Fibroblast of lung (primary cell): ENCODE results near the gene JDP2. TPM values are rescaled to one million over a fixed set of nuclear protein-coding genes. Genes with fewer than 3 reads are reported as not detected.

Experiments used
- DNase-seq, 2 donors: peaks; one replicate each; pipeline versions ENCODE4 v3.0.0 to v3.0.0-alpha.2; 2010; ENCODE audit warnings: low read depth in 2 of 2
- H2AFZ ChIP-seq: 2 replicates; pipeline ENCODE4 v1.5.1; 2012; ENCODE audit warnings: low read length, control low read depth, inconsistent platforms
- H3K27ac ChIP-seq: 2 replicates; pipeline ENCODE4 v1.5.1; 2011; ENCODE audit warnings: low read length, control low read depth; ENCODE audit not compliant: insufficient read depth
- H3K27me3 ChIP-seq: 2 replicates; pipeline ENCODE4 v1.5.1; 2011; ENCODE audit warnings: mild to moderate bottlenecking, low read length; ENCODE audit not compliant: control insufficient read depth, insufficient read depth
- H3K36me3 ChIP-seq: 2 replicates; pipeline ENCODE4 v1.5.1; 2011; ENCODE audit warnings: low read length; ENCODE audit not compliant: control insufficient read depth, insufficient read depth
- H3K4me1 ChIP-seq: 2 replicates; pipeline ENCODE4 v1.5.1; 2011; ENCODE audit warnings: low read length; ENCODE audit not compliant: control insufficient read depth, insufficient read depth; ENCODE audit errors: extremely low read depth
- H3K4me2 ChIP-seq: 2 replicates; pipeline ENCODE4 v1.5.1; 2011; ENCODE audit warnings: low read length, control low read depth; ENCODE audit not compliant: insufficient read depth; ENCODE audit errors: extremely low read depth
- H3K4me3 ChIP-seq, 4 experiments: fragments of 200-600 bp in 1 of 4; sonication (generic) in 1 of 4; replicated peaks in 1 of 4; 2 replicates each; pipeline ENCODE4 v1.5.1; 2011 to 2016; ENCODE audit warnings: low read length in 4 of 4, low read depth in 3 of 4, mild to moderate bottlenecking in 3 of 4, control low read depth in 2 of 4, inconsistent platforms in 1 of 4, mixed read lengths in 1 of 4; ENCODE audit not compliant: insufficient read depth in 1 of 4; ENCODE audit errors: control extremely low read depth in 1 of 4
- H3K79me2 ChIP-seq: 2 replicates; pipeline ENCODE4 v1.5.1; 2012; ENCODE audit warnings: mild to moderate bottlenecking, low read length, inconsistent platforms; ENCODE audit not compliant: control insufficient read depth, insufficient read depth
- H3K9ac ChIP-seq: 2 replicates; pipeline ENCODE4 v1.5.1; 2011; ENCODE audit warnings: mild to moderate bottlenecking, low read length, control low read depth; ENCODE audit not compliant: insufficient read depth
- H3K9me3 ChIP-seq: 2 replicates; pipeline ENCODE4 v1.5.1; 2012; ENCODE audit warnings: low read depth, low read length; ENCODE audit not compliant: control insufficient read depth, insufficient read depth
- H4K20me1 ChIP-seq: 2 replicates; pipeline ENCODE4 v1.5.1; 2011; ENCODE audit warnings: low read length; ENCODE audit not compliant: control insufficient read depth, insufficient read depth; ENCODE audit errors: extremely low read depth
- EZH2 ChIP-seq: IDR thresholded peaks from 2 replicates; pipeline ENCODE4 v1.5.1; 2012; ENCODE audit warnings: low read length, control low read depth, mild to moderate bottlenecking; ENCODE audit errors: missing control alignments
- polyA plus RNA-seq, 2 donors: library from polyadenylated mRNA; depleted of rRNA in 1 of 2; stranded (reverse) in 1 of 2; unstranded in 1 of 2; fragments of >200 nt; gene quantifications; 2 replicates each; pipeline ENCODE4 v1.2.1, GENCODE V29; 2011 to 2012; ENCODE audit warnings: missing spikeins in 1 of 2
- total RNA-seq: library from RNA; depleted of rRNA; stranded (reverse); fragments of >200 nt; gene quantifications from 2 replicates; pipeline ENCODE4 v1.2.1, GENCODE V29; 2014
- TF ChIP-seq, protein P1 (sequence below), 2 donors: IDR thresholded peaks in 1 of 2; conservative IDR thresholded peaks in 1 of 2; 1 replicate in 1 of 2; 2 replicates in 1 of 2; pipeline ENCODE4 v1.5.1; 2011 to 2012; ENCODE audit warnings: low read length in 2 of 2, control low read depth in 1 of 2, inconsistent platforms in 1 of 2, low read depth in 1 of 2, mild to moderate bottlenecking in 1 of 2

Gene JDP2
- total and polyA plus RNA-seq, 2 donors (not counting 1 experiment from before 2014, with no cell fraction given), result 40.8 to 95.3 TPM

DNA sequence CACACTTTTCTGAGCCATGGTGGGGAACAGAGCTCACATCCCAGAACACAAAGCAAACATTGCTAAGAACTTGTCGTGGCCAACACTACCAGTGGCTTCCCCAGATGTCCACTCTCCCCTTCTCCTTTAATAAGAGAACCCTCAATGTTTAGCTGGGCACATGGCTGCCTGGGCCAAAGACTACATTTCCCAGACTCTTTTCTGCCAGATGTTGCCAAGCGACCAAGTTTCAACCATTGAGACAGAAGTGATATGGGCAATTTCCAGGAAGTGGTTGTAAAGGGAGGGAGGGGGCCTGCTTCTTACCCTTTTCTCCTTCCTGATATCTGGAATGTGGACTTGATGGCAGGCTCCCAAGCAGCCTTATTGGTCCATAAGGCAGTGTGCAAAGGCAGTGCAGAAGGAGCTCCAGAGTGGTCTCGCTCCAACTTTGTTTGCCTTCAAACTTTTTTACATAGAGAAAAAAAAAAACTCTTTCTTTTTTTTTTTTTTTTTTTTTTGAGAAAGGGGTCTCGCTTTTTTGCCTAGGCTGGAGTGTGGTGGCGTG lies 24.9 kb upstream of the JDP2 start:
- Histone ChIP-seq H3K36me3 (no peaks in the 10 kb centered on the region), H3K27ac (no peak overlapping the region), H3K79me2 (no peaks in the 10 kb centered on the region), H3K9me3 (no peaks in the 10 kb centered on the region), H3K27me3 (peaks cover 10% of the 10 kb centered on the region), H3K4me1 (no peaks in the 10 kb centered on the region), H4K20me1 (no peaks in the 10 kb centered on the region), H3K9ac (no peak overlapping the region), H3K4me3 (no peak overlapping the region), H2AFZ (no peak overlapping the region), H3K4me2 (no peak overlapping the region)
- TF ChIP-seq EZH2, result no peak
- TF ChIP-seq, protein P1, sequence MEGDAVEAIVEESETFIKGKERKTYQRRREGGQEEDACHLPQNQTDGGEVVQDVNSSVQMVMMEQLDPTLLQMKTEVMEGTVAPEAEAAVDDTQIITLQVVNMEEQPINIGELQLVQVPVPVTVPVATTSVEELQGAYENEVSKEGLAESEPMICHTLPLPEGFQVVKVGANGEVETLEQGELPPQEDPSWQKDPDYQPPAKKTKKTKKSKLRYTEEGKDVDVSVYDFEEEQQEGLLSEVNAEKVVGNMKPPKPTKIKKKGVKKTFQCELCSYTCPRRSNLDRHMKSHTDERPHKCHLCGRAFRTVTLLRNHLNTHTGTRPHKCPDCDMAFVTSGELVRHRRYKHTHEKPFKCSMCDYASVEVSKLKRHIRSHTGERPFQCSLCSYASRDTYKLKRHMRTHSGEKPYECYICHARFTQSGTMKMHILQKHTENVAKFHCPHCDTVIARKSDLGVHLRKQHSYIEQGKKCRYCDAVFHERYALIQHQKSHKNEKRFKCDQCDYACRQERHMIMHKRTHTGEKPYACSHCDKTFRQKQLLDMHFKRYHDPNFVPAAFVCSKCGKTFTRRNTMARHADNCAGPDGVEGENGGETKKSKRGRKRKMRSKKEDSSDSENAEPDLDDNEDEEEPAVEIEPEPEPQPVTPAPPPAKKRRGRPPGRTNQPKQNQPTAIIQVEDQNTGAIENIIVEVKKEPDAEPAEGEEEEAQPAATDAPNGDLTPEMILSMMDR (conservative IDR thresholded peaks at IDR 0.05 in 1 of 2, IDR thresholded peaks at IDR 0.05 in 1 of 2; ENCODE audit: low read depth in 1 of 2, low read length in 2 of 2), result no peak
- no peak for DNase-seq

GRCh38 chr14:75404847-75405246 lies 23.0 kb upstream of the JDP2 start:
- Histone ChIP-seq H3K27ac (no peak overlapping the region), H3K27me3 (no peaks in the 10 kb centered on the region), H3K9ac (no peak overlapping the region), H3K9me3 (no peaks in the 10 kb centered on the region), H3K4me2 (no peak overlapping the region), H4K20me1 (no peaks in the 10 kb centered on the region), H3K4me1 (no peaks in the 10 kb centered on the region), H2AFZ (no peak overlapping the region), H3K79me2 (no peaks in the 10 kb centered on the region), H3K4me3 (no peak overlapping the region), H3K36me3 (no peaks in the 10 kb centered on the region)
- no peak for TF ChIP-seq EZH2
- TF ChIP-seq, protein P1 (conservative IDR thresholded peaks at IDR 0.05 in 1 of 2, IDR thresholded peaks at IDR 0.05 in 1 of 2; ENCODE audit: low read depth in 1 of 2, low read length in 2 of 2), result no peak
- DNase-seq, result no peak

DNA sequence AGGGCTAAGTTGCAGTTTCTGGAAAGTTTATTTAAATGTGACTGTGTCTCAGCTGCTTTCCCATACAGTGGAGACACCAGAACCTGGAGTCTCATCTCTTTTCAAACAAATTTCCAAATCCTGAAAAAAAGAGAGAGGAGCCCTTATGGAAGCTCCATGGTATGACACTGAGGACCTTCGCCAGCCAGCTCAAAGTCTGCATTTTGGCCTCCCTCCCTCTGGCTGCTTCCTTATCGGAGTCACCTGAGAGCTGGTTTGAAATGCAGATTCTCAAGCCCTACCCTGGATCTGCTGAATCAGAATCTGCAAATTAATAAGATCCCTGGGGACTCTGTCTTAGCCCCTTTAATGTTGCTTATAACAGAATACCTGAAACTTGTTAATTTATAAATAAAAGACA lies 21.7 kb upstream of the JDP2 start:
- Histone ChIP-seq H3K9me3 (no peaks in the 10 kb centered on the region), H3K27ac (no peak overlapping the region), H3K4me1 (no peaks in the 10 kb centered on the region), H3K27me3 (no peaks in the 10 kb centered on the region), H3K4me2 (no peak overlapping the region), H3K36me3 (no peaks in the 10 kb centered on the region), H4K20me1 (no peaks in the 10 kb centered on the region), H3K79me2 (no peaks in the 10 kb centered on the region), H3K4me3 (no peak overlapping the region), H3K9ac (no peak overlapping the region), H2AFZ (no peak overlapping the region)
- DNase-seq, result no peak
- TF ChIP-seq, protein P1 (conservative IDR thresholded peaks at IDR 0.05 in 1 of 2, IDR thresholded peaks at IDR 0.05 in 1 of 2; ENCODE audit: low read depth in 1 of 2, low read length in 2 of 2), result no peak
- TF ChIP-seq EZH2, result no peak
